ENCODE data around the gene MYLK.
"Not testable (repeated sequence)": the region's sequence is repeated elsewhere in the genome, so short reads cannot be mapped to it uniquely, and the experiment has no call there.

MYLK gene

DNA sequence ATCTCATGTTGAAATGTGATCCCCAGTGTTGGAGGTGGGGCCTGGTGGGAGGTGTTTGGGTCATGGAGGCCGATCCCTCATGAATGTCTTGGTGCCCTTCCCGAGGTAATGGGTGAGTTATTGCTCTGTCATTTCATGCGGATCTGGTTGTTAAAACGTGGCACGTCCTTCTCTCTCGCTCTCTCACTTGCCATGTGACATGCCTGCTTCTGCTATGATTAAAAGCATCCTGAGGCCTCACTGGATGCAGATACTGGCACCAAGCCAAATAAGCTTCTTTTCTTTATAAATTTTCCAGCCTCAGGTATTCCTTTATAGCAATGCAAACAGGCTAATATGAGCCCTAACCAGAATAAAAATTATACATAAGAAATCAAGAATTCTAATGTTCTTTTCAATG is 267.5 kb downstream of the MYLK start:
- no peak overlapping the region for H3K27ac ChIP-seq
- H3K27me3 ChIP-seq, result no peaks in the 10 kb centered on the region
- no peak overlapping the region for H3K4me3 ChIP-seq (ENCODE audit: low read depth in 1 of 2, low read length in 1 of 2)
- TF ChIP-seq, protein P1, sequence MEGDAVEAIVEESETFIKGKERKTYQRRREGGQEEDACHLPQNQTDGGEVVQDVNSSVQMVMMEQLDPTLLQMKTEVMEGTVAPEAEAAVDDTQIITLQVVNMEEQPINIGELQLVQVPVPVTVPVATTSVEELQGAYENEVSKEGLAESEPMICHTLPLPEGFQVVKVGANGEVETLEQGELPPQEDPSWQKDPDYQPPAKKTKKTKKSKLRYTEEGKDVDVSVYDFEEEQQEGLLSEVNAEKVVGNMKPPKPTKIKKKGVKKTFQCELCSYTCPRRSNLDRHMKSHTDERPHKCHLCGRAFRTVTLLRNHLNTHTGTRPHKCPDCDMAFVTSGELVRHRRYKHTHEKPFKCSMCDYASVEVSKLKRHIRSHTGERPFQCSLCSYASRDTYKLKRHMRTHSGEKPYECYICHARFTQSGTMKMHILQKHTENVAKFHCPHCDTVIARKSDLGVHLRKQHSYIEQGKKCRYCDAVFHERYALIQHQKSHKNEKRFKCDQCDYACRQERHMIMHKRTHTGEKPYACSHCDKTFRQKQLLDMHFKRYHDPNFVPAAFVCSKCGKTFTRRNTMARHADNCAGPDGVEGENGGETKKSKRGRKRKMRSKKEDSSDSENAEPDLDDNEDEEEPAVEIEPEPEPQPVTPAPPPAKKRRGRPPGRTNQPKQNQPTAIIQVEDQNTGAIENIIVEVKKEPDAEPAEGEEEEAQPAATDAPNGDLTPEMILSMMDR (IDR thresholded peaks at IDR 0.05), result no peak
- H3K36me3 ChIP-seq, result no peaks in the 10 kb centered on the region
- peaks cover 7 to 10% of the 10 kb centered on the region in 2 experiments for H3K4me1 ChIP-seq (ENCODE audit: control insufficient read depth in 1 of 2, insufficient read depth in 1 of 2, low read depth in 1 of 2, low read length in 1 of 2)
- no peaks in the 10 kb centered on the region for H3K9me3 ChIP-seq

DNA sequence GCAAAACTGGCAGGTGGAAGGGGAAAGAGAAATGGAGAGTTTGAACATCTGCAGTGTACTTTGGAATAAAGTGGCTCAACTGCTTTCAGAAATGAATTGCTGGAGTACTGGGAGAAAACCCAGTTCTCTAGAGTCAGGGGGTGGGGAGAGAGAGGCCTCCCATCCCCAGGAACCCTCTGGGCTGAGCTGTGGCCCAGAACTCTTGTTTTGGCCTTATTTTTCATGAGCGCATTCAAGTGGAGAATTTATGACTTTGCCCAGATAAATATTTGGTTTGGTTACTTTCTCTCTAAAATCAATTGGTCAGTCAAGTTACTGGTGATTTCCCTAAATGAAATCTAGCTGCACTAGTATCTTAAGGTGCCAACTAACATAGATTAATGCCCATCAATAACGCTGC is 270.6 kb downstream of the MYLK start:
- TF ChIP-seq, protein P1 (IDR thresholded peaks at IDR 0.05), result no peak
- H3K4me1 ChIP-seq (ENCODE audit: control insufficient read depth in 1 of 2, insufficient read depth in 1 of 2, low read depth in 1 of 2, low read length in 1 of 2), result peaks cover 1 to 3% of the 10 kb centered on the region in 2 experiments
- H3K4me3 ChIP-seq (ENCODE audit: low read depth in 1 of 2, low read length in 1 of 2), result no peak overlapping the region
- H3K27me3 ChIP-seq, result no peaks in the 10 kb centered on the region
- H3K9me3 ChIP-seq, result no peaks in the 10 kb centered on the region
- H3K27ac ChIP-seq, result no peak overlapping the region
- H3K36me3 ChIP-seq, result no peaks in the 10 kb centered on the region

DNA sequence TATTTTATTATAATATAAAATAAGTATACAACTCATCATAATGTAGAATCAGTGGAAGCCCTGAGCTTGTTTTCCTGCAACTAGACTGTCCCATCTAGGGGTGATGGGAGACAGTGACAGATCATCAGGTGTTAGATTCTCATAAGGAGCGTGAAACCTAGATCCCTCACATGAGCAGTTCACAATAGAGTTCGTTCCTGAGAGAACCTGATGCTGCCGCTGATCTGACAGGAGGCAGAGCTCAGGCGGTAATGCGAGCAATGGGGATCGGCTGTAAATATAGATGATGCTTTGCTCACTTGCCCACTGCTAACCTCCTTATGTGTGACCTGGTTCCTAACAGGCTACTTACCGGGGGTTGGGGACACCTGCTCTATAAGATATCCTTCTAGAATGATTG is 272.5 kb downstream of the MYLK start:
- H3K36me3 ChIP-seq; H3K4me1 ChIP-seq (ENCODE audit: control insufficient read depth in 1 of 2, insufficient read depth in 1 of 2, low read depth in 1 of 2, low read length in 1 of 2); H3K27ac ChIP-seq; H3K9me3 ChIP-seq; H3K4me3 ChIP-seq (ENCODE audit: low read depth in 1 of 2, low read length in 1 of 2); H3K27me3 ChIP-seq: not testable (repeated sequence)

DNA sequence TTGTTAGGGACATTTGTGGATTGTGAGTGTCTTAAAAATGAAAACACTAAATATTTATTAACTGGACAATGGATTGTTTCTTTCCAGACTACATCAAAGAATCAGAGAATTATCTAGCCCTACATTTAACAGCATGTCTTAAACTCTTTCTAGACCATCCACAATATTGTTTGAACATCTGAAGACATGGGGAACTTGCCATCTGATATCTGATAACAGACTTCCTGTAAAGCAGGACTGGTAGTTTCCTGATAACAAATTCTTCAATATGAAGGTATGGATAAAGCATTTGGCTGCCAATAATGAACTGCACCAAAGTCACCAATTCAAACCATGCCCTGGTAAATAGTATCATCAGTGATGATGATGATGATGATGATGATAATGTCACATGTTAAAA is 273.1 kb downstream of the MYLK start:
- Histone ChIP-seq H3K4me1 (ENCODE audit: control insufficient read depth in 1 of 2, insufficient read depth in 1 of 2, low read depth in 1 of 2, low read length in 1 of 2) (no peaks in the 10 kb centered on the region), H3K27ac (no peak overlapping the region), H3K36me3 (no peaks in the 10 kb centered on the region), H3K4me3 (ENCODE audit: low read depth in 1 of 2, low read length in 1 of 2) (no peak overlapping the region), H3K9me3 (no peaks in the 10 kb centered on the region), H3K27me3 (no peaks in the 10 kb centered on the region)
- TF ChIP-seq, protein P1 (IDR thresholded peaks at IDR 0.05), result no peak

DNA sequence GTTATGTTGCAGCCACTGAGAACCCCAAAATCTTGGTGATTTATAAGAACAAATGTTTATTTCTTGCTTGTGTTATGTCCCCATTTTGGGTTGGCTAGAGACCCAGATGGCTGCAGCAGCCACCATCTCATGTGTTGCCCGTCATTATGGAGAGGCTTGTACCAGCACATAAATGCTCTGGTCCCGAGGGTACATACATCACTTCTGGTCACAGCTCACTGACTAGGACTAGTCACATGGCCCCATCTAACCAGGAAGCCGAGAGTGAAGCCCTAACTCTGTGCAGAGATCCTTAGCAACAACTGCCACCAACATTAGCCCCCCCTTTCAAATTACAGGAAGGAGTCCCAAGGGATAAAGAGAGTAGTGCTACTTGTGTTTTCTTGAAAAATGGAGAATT is 273.8 kb downstream of the MYLK start:
- no peak overlapping the region for H3K4me3 ChIP-seq (ENCODE audit: low read depth in 1 of 2, low read length in 1 of 2)
- TF ChIP-seq, protein P1 (IDR thresholded peaks at IDR 0.05), result no peak
- no peaks in the 10 kb centered on the region for H3K36me3 ChIP-seq
- H3K4me1 ChIP-seq (ENCODE audit: control insufficient read depth in 1 of 2, insufficient read depth in 1 of 2, low read depth in 1 of 2, low read length in 1 of 2), result no peaks in the 10 kb centered on the region
- no peak overlapping the region for H3K27ac ChIP-seq
- no peaks in the 10 kb centered on the region for H3K27me3 ChIP-seq
- no peaks in the 10 kb centered on the region for H3K9me3 ChIP-seq

DNA sequence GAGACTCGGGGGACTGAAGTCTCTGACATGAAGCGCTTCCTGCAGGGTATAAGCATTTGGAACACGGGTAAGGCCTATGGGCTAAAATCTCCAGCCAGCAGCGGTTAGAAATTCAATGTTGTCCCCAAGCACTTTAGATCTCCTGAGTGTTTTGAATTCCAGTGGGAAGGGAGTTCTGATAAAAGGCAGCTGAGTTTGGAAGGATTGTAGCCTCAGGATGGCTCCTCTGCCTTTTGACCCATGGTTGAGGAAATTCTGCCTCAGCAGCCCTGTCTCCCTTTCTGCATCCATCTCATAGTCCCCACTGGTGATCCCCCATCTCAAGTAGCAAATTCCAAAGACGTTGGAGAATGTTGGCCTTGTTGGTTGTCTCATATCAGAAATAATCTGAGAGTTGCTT is 275.1 kb downstream of the MYLK start:
- Histone ChIP-seq H3K4me1 (ENCODE audit: control insufficient read depth in 1 of 2, insufficient read depth in 1 of 2, low read depth in 1 of 2, low read length in 1 of 2) (no peaks in the 10 kb centered on the region), H3K27ac (no peak overlapping the region), H3K9me3 (no peaks in the 10 kb centered on the region), H3K4me3 (ENCODE audit: low read depth in 1 of 2, low read length in 1 of 2) (no peak overlapping the region), H3K27me3 (no peaks in the 10 kb centered on the region), H3K36me3 (no peaks in the 10 kb centered on the region)
- TF ChIP-seq, protein P1 (IDR thresholded peaks at IDR 0.05), result no peak
